ENCODE results near the gene SLC15A5. TPM values are rescaled to one million over a fixed set of nuclear protein-coding genes. Genes with fewer than 3 reads are reported as not detected.

The SLC15A5 gene
- total RNA-seq, 1 donor from 2014 or later: not detected

DNA sequence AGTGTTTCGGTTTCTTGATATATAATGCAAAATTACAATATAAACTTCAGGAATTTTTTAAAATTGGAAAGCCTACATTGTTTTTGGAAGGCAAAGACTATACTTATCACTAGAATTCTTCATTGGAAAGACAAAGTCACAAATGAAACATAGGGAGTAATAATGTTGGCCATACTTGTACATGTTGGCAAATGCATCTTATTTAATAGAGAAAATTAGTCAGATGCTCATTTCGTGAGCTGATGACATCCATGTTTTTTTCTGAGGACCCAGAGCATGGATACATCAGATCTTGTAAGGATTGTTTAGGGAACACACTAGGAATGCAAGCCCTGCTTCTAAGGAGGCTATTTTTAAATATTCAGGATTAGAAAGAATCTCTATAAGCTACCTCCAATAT, 4.6 kb upstream of the SLC15A5 start:
- Histone ChIP-seq H3K27ac (no peak overlapping the region), H3K4me3 (no peak overlapping the region), H3K36me3 (no peaks in the 10 kb centered on the region), H3K9me3 (no peaks in the 10 kb centered on the region), H3K4me1 (no peaks in the 10 kb centered on the region), H3K27me3 (no peaks in the 10 kb centered on the region)
- no peak for DNase-seq (ENCODE audit: low spot score in 2 of 2)
- TF ChIP-seq, protein P1, sequence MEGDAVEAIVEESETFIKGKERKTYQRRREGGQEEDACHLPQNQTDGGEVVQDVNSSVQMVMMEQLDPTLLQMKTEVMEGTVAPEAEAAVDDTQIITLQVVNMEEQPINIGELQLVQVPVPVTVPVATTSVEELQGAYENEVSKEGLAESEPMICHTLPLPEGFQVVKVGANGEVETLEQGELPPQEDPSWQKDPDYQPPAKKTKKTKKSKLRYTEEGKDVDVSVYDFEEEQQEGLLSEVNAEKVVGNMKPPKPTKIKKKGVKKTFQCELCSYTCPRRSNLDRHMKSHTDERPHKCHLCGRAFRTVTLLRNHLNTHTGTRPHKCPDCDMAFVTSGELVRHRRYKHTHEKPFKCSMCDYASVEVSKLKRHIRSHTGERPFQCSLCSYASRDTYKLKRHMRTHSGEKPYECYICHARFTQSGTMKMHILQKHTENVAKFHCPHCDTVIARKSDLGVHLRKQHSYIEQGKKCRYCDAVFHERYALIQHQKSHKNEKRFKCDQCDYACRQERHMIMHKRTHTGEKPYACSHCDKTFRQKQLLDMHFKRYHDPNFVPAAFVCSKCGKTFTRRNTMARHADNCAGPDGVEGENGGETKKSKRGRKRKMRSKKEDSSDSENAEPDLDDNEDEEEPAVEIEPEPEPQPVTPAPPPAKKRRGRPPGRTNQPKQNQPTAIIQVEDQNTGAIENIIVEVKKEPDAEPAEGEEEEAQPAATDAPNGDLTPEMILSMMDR (IDR thresholded peaks at IDR 0.05): no peak
- intact Hi-C loops (cut with DNase I): no loop called here

DNA sequence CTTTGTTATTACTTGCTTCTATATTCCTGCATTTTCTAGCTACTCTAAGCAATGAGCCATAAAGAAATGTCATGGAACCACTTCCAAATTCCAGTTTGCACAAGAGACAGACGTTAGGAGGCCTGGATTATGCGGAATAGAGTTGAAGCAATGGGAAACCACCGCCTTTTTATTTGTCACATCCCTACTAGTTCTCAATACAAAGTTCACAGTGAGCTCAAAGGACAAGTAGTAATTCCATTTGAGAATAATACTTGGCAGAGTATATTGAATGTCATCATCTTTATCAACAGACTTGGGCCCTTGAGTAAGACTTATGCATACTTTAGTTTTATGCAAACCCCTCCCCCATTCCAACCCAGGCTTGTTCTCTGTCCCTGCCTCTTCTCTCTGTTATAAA, 3.7 kb upstream of the SLC15A5 start:
- TF ChIP-seq, protein P1 (IDR thresholded peaks at IDR 0.05): no peak
- H3K4me1 ChIP-seq: no peaks in the 10 kb centered on the region
- no peaks in the 10 kb centered on the region for H3K9me3 ChIP-seq
- intact Hi-C loops (cut with DNase I): no loop called here
- H3K27ac ChIP-seq: no peak overlapping the region
- no peaks in the 10 kb centered on the region for H3K36me3 ChIP-seq
- no peaks in the 10 kb centered on the region for H3K27me3 ChIP-seq
- no peak overlapping the region for H3K4me3 ChIP-seq
- DNase-seq (ENCODE audit: low spot score in 2 of 2): no peak

DNA sequence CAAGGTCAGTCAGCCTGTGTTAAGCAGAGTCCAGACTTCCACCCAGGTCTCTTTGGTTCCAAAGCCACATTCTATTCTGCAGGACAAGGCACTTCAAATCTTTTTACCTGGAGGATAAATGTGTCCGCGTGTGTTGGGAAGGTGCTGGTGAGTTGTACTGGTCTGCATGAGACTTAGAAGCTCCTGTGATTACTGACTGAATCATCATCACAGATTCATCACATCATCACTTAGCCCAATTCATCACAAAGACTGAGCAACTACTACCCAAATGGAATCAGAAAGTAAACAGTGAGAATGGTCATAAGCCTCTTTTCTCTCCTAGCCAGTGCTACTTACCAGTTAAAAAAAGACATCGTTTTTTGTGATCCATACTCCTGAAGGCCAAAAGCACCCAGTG, 5.3 kb downstream of the SLC15A5 start:
- intact Hi-C loops (cut with DNase I): no loop called here
- TF ChIP-seq, protein P1 (IDR thresholded peaks at IDR 0.05): no peak
- DNase-seq (ENCODE audit: low spot score in 2 of 2): no peak
- no peaks in the 10 kb centered on the region for H3K4me1 ChIP-seq
- no peak overlapping the region for H3K27ac ChIP-seq
- no peaks in the 10 kb centered on the region for H3K36me3 ChIP-seq
- no peak overlapping the region for H3K4me3 ChIP-seq
- no peaks in the 10 kb centered on the region for H3K27me3 ChIP-seq
- no peaks in the 10 kb centered on the region for H3K9me3 ChIP-seq

GRCh38 chr12:16271062-16271461, 6.4 kb downstream of the SLC15A5 start:
- Histone ChIP-seq H3K27ac (no peak overlapping the region), H3K36me3 (no peaks in the 10 kb centered on the region), H3K27me3 (no peaks in the 10 kb centered on the region), H3K4me1 (no peaks in the 10 kb centered on the region), H3K9me3 (no peaks in the 10 kb centered on the region), H3K4me3 (no peak overlapping the region)
- no peak for DNase-seq (ENCODE audit: low spot score in 2 of 2)
- TF ChIP-seq, protein P1 (IDR thresholded peaks at IDR 0.05): no peak
- intact Hi-C loops (cut with DNase I): no loop called here

- Histone ChIP-seq H3K27me3 (no peaks in the 10 kb centered on the region), H3K27ac (no peak overlapping the region), H3K36me3 (no peaks in the 10 kb centered on the region), H3K4me3 (no peak overlapping the region), H3K9me3 (no peaks in the 10 kb centered on the region), H3K4me1 (no peaks in the 10 kb centered on the region)
- TF ChIP-seq, protein P1 (IDR thresholded peaks at IDR 0.05): no peak
- intact Hi-C loops (cut with DNase I): no loop called here
- no peak for DNase-seq (ENCODE audit: low spot score in 2 of 2)
Measured at GRCh38 chr12:16269946-16270345, 7.5 kb downstream of the SLC15A5 start.

DNA sequence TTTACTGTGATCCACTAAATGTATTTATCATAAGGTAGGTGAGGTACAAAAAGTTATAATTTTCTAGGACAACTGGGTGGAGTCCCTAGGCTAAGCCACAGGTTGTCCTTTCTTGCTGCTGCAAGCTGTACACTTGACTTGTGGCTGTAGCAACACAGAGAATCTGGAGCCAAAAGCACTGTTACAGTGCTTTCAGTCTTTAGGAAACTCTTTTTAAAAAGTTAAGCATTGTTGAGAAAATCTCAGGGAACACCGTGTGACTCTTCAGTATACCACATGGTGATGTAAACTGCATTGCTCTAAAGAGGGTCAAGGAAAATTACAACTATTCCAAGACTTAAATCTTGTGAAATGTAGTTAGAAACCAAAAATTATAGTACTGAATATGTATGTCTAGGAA, 11.4 kb downstream of the SLC15A5 start:
- H3K9me3 ChIP-seq: no peaks in the 10 kb centered on the region
- TF ChIP-seq, protein P1 (IDR thresholded peaks at IDR 0.05): no peak

More for the DNA sequence above, 11.4 kb downstream of the SLC15A5 start:
- intact Hi-C loops (cut with DNase I): no loop called here
- no peak for DNase-seq (ENCODE audit: low spot score in 2 of 2)
- no peak overlapping the region for H3K4me3 ChIP-seq
- no peaks in the 10 kb centered on the region for H3K27me3 ChIP-seq
- H3K4me1 ChIP-seq: no peaks in the 10 kb centered on the region
- no peak overlapping the region for H3K27ac ChIP-seq
- H3K36me3 ChIP-seq: no peaks in the 10 kb centered on the region

Measured in ascending aorta (tissue), 2 donors.